Lower leg skin (tissue), 3 donors: ENCODE measurements around the gene SPTB.

Source experiments
- CTCF ChIP-seq, 3 donors: fragments of 450-650 bp; IDR thresholded peaks; one replicate each; pipeline ENCODE4 v1.5.1; 2016; ENCODE audit warnings: antibody characterized with exemption in 3 of 3, mild to moderate bottlenecking in 3 of 3, moderate library complexity in 2 of 3
- POLR2A ChIP-seq, 2 donors: fragments of 450-650 bp; IDR thresholded peaks; one replicate each; pipeline ENCODE4 v1.6.1; 2016 to 2017; ENCODE audit warnings: antibody characterized with exemption in 2 of 2, mild to moderate bottlenecking in 1 of 2, moderate library complexity in 1 of 2

GRCh38 chr14:64919618-64920017, 39.9 kb upstream of the SPTB start:
- TF ChIP-seq CTCF (IDR thresholded peaks at IDR 0.05) (no peak), POLR2A (IDR thresholded peaks at IDR 0.05) (no peak)
